Measurements from ENCODE around the gene PLG. TPM values are rescaled to one million over a fixed set of nuclear protein-coding genes. Genes with fewer than 3 reads are reported as not detected.
"Not testable (repeated sequence)": the region's sequence is repeated elsewhere in the genome, so short reads cannot be mapped to it uniquely, and the experiment has no call there.

Gene PLG
- polyA plus RNA-seq, 2 of the 4 experiments (the other 2 are of a cell fraction): not detected

- no peak overlapping the region for H3K4me2 ChIP-seq
- POLR2A ChIA-PET: no interaction called here
- TF ChIP-seq NR3C1 (IDR thresholded peaks at IDR 0.05) (no peak), GATA3 (IDR thresholded peaks at IDR 0.05; ENCODE audit: borderline replicate concordance) (no peak), HMGXB4 (CRISPR knock-in tag; IDR thresholded peaks at IDR 0.05; ENCODE audit: borderline replicate concordance) (no peak), RCOR1 (IDR thresholded peaks at IDR 0.05; ENCODE audit: low read depth, low read length) (no peak), ZFP36 (IDR thresholded peaks at IDR 0.05; ENCODE audit: borderline replicate concordance, partially characterized antibody) (no peak), CHD2 (IDR thresholded peaks at IDR 0.05; ENCODE audit: low read length, partially characterized antibody) (no peak), MAFK (IDR thresholded peaks at IDR 0.05; ENCODE audit: partially characterized antibody) (no peak), CBX2 (IDR thresholded peaks at IDR 0.05; ENCODE audit: borderline replicate concordance, low read depth) (no peak), REST (IDR thresholded peaks at IDR 0.05) (no peak), CTCF (IDR thresholded peaks at IDR 0.05) (no peak), BCL3 (IDR thresholded peaks at IDR 0.05) (no peak), HEYL (CRISPR knock-in tag; IDR thresholded peaks at IDR 0.05) (no peak)
- H3K4me1 ChIP-seq: no peaks in the 10 kb centered on the region
- ATAC-seq: no peak
- no peak overlapping the region for H3K27ac ChIP-seq
- no peak for FAIRE-seq
- whole genome bisulfite sequencing (ENCODE audit: missing lambda C conversion rate): 17% methylated on average over 1 of the region's 1 CpG
- H3K9me3 ChIP-seq: no peaks in the 10 kb centered on the region
- CTCF ChIA-PET: interaction anchor here (1.0 kb wide), 1 partner anchor 15 kb away, joined by 3 read pairs; no protein-coding TSS in a partner anchor
- no peak overlapping the region for H3K4me3 ChIP-seq
- no peak for DNase-seq (ENCODE audit: low read depth in 1 of 2, low spot score in 1 of 2)
Observed at GRCh38 chr6:160782228-160782627, 80.2 kb downstream of the PLG start.

GRCh38 chr6:160783741-160784140 lies 81.7 kb downstream of the PLG start:
- no peaks in the 10 kb centered on the region for H3K9me3 ChIP-seq
- no peaks in the 10 kb centered on the region for H3K4me1 ChIP-seq
- no peak overlapping the region for H3K27ac ChIP-seq
- no peak for ATAC-seq
- ChIA-PET POLR2A (no interaction called here), CTCF (interaction anchor here (2.0 kb wide), 1 partner anchor 16 kb away, joined by 7 read pairs; no protein-coding TSS in a partner anchor)
- no peak overlapping the region for H3K4me3 ChIP-seq
- WGBS (ENCODE audit: missing lambda C conversion rate): 21% methylated on average over 7 of the region's 7 CpGs
- TF ChIP-seq TP53 (CRISPR knock-in tag; IDR thresholded peaks at IDR 0.05) (no peak), ATOH8 (CRISPR knock-in tag; IDR thresholded peaks at IDR 0.05; ENCODE audit: low read depth) (no peak), KDM5A (IDR thresholded peaks at IDR 0.05) (no peak), HEYL (CRISPR knock-in tag; IDR thresholded peaks at IDR 0.05) (no peak), ZNF302 (CRISPR knock-in tag; IDR thresholded peaks at IDR 0.05) (no peak), RFX5 (IDR thresholded peaks at IDR 0.05) (no peak), NPAS2 (CRISPR knock-in tag; IDR thresholded peaks at IDR 0.05; ENCODE audit: borderline replicate concordance) (no peak), RAD21 (conservative IDR thresholded peaks at IDR 0.05 in 1 of 2, IDR thresholded peaks at IDR 0.05 in 1 of 2) (no peak)
- H3K4me2 ChIP-seq: no peak overlapping the region
- no peak for FAIRE-seq
- no peak for DNase-seq (ENCODE audit: low read depth in 1 of 2, low spot score in 1 of 2)

- H3K4me3 ChIP-seq; H3K9me3 ChIP-seq; H3K27ac ChIP-seq; DNase-seq (ENCODE audit: low read depth in 1 of 2, low spot score in 1 of 2); POLR2A ChIA-PET; FAIRE-seq; H3K4me1 ChIP-seq; H3K4me2 ChIP-seq; ATAC-seq; CTCF ChIA-PET: not testable (repeated sequence)
- 82% methylated on average over 3 of the region's 3 CpGs for WGBS (ENCODE audit: missing lambda C conversion rate)
Observed at GRCh38 chr6:160788126-160788525, 86.1 kb downstream of the PLG start.

Data from A549 (cell line).